ENCODE measurements around the gene OPTC.
"Not testable (repeated sequence)": the region's sequence is repeated elsewhere in the genome, so short reads cannot be mapped to it uniquely, and the experiment has no call there.

Gene OPTC

DNA sequence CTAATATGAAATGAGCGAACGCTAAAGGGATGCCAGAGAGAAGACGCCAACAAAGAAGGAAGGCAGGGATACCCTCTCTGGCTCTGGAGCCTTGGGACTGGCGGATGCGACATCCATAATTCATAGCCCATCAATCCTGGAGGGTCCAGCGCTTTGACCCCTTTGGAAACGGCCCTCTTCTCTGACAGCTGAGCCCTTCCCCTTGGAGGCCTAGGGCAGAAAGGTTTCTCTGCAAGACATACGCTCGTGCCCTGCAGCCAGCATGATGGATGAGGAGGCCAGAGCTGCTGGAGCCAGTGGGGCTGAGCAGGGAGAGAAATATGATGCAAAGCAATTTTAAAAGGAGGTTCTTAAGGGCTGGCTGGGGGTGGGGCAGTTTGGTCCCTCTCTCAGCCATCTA lies 22.2 kb downstream of the OPTC start:
- no peak for DNase-seq
- H3K4me1 ChIP-seq (ENCODE audit: control insufficient read depth, low read depth, low read length): peaks cover 12% of the 10 kb centered on the region

DNA sequence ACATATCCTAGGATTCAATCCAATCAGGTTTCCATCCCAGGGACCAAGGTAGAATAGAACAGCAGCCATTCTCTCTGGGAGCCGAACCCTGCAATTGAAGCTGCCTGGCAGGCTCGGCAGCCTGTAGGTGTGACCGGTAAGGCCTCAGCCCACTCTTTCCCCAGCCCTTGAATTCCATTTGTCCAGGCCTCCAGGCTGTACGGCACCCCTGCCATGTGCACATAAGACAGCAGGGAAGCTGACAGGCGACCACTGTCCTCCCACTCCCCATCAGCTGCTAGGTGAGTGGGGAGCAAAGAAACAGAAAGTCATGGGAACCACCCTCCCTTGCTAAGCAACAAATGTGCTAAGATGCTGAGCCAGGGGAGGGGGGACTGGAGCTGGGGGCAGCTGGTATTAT lies 23.0 kb downstream of the OPTC start:
- H3K4me1 ChIP-seq (ENCODE audit: control insufficient read depth, low read depth, low read length): peaks cover 12% of the 10 kb centered on the region
- no peak overlapping the region for H2BK120ac ChIP-seq (ENCODE audit: low read depth, low read length)
- no peaks in the 10 kb centered on the region for H3K36me3 ChIP-seq (ENCODE audit: control insufficient read depth, insufficient read depth, low read length)
- H3K4me3 ChIP-seq (ENCODE audit: low read length): no peak overlapping the region
- no peak overlapping the region for H3K4me2 ChIP-seq (ENCODE audit: low read length)
- H3K23ac ChIP-seq (ENCODE audit: low read length): no peak overlapping the region
- H4K5ac ChIP-seq (ENCODE audit: low read length): no peak overlapping the region
- no peak overlapping the region for H2AK5ac ChIP-seq (ENCODE audit: low read length)
- H3K79me2 ChIP-seq (ENCODE audit: control insufficient read depth, insufficient read depth, low read length): no peaks in the 10 kb centered on the region
- no peak overlapping the region for H3K27ac ChIP-seq (ENCODE audit: low read depth, low read length)
- H3K18ac ChIP-seq (ENCODE audit: low read length): no peak overlapping the region
- no peak for DNase-seq
- H2BK15ac ChIP-seq (replicated peaks; ENCODE audit: low read depth): no peak overlapping the region
- H4K8ac ChIP-seq (ENCODE audit: low read depth, low read length): no peak overlapping the region
- H3K27me3 ChIP-seq (ENCODE audit: insufficient read depth, low read length, poor library complexity): peaks cover 4% of the 10 kb centered on the region
- no peak overlapping the region for H3K56ac ChIP-seq (ENCODE audit: low read length)
- no peak overlapping the region for H3K4ac ChIP-seq (ENCODE audit: low read depth, low read length)
- H3K79me1 ChIP-seq (ENCODE audit: low read length): no peaks in the 10 kb centered on the region
- no peak overlapping the region for H2BK5ac ChIP-seq (ENCODE audit: low read length)
- no peak overlapping the region for H3K9ac ChIP-seq (ENCODE audit: low read length)
- no CpG with 5 or more reads among the region's 5 CpGs for WGBS (ENCODE audit: extremely low coverage, insufficient coverage, low lambda C conversion rate)

More for the DNA sequence above, 22.2 kb downstream of the OPTC start:
- Histone ChIP-seq H2BK5ac (ENCODE audit: low read length) (no peak overlapping the region), H4K5ac (ENCODE audit: low read length) (no peak overlapping the region), H4K8ac (ENCODE audit: low read depth, low read length) (no peak overlapping the region), H3K36me3 (ENCODE audit: control insufficient read depth, insufficient read depth, low read length) (no peaks in the 10 kb centered on the region), H3K27me3 (ENCODE audit: insufficient read depth, low read length, poor library complexity) (peaks cover 2% of the 10 kb centered on the region), H3K4me2 (ENCODE audit: low read length) (no peak overlapping the region), H3K79me1 (ENCODE audit: low read length) (no peaks in the 10 kb centered on the region), H3K27ac (ENCODE audit: low read depth, low read length) (no peak overlapping the region), H2AK5ac (ENCODE audit: low read length) (no peak overlapping the region), H3K9ac (ENCODE audit: low read length) (no peak overlapping the region), H2BK15ac (replicated peaks; ENCODE audit: low read depth) (no peak overlapping the region), H3K23ac (ENCODE audit: low read length) (no peak overlapping the region), H3K79me2 (ENCODE audit: control insufficient read depth, insufficient read depth, low read length) (no peaks in the 10 kb centered on the region), H3K18ac (ENCODE audit: low read length) (no peak overlapping the region), H3K56ac (ENCODE audit: low read length) (no peak overlapping the region), H2BK120ac (ENCODE audit: low read depth, low read length) (no peak overlapping the region), H3K4ac (ENCODE audit: low read depth, low read length) (no peak overlapping the region), H3K4me3 (ENCODE audit: low read length) (no peak overlapping the region)
- no CpG with 5 or more reads among the region's 9 CpGs for WGBS (ENCODE audit: extremely low coverage, insufficient coverage, low lambda C conversion rate)

DNA sequence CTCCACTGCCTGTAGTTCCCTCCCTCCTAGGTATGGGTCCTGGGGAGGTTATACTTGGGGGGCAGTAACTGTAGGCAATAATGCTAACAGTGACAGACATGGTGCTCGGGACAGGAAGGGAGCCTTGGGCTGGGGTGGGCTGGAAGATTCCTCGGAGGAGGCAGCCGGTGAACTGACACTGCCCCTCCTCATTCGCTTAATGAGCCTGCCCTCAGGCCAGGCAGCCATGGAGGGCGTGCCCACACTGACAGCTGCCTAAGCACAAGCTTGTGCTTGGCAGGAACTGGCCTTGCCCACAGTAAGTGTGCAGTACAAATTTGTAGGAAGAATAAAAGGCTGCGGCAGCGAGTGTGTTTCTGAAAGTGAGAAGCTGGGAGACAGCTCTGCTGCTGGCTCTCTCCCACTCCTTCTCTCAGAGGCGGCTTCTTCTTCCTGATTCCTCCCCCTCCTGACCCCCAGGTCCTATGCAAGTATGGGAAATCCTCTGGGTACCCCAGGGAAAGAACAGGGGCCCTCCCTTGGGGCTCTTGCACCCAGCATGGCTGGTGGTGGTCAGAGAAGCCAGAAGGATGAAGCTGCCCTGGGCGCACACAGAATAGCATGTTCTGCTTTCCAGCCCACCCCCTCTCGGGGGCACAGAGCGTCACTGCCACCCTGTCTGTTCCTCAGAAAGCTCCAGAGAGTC lies 23.6 kb downstream of the OPTC start:
- H3K4me1 ChIP-seq (ENCODE audit: control insufficient read depth, low read depth, low read length): peaks cover 12% of the 10 kb centered on the region
- H3K27ac ChIP-seq (ENCODE audit: low read depth, low read length): no peak overlapping the region
- no CpG with 5 or more reads among the region's 11 CpGs for WGBS (ENCODE audit: extremely low coverage, insufficient coverage, low lambda C conversion rate)

DNA sequence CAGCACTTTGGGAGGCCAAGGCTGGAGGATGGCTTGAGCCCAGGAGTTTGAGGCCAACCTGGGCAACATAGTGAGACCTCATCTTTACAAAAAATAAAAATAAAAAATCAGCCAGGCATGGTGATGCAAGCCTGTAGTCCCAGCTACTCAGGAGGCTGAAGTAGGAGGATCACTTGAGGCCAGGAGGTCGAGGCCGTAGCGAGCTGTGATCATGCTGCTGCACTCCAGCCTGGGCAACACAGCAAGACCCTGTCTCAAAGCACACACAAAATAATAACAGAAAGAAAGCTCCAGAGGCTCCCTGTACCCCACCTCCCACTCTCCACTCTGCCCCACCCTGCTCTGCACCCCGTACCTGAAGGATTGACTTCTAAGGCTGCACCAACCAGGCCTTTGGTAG lies 24.2 kb downstream of the OPTC start:
- not testable (repeated sequence) for H2BK120ac ChIP-seq (ENCODE audit: low read depth, low read length); DNase-seq; H4K5ac ChIP-seq (ENCODE audit: low read length); H3K4me3 ChIP-seq (ENCODE audit: low read length); H2BK15ac ChIP-seq (replicated peaks; ENCODE audit: low read depth); H3K56ac ChIP-seq (ENCODE audit: low read length); H3K79me2 ChIP-seq (ENCODE audit: control insufficient read depth, insufficient read depth, low read length); H2BK5ac ChIP-seq (ENCODE audit: low read length); H3K27me3 ChIP-seq (ENCODE audit: insufficient read depth, low read length, poor library complexity); H3K9ac ChIP-seq (ENCODE audit: low read length); H3K79me1 ChIP-seq (ENCODE audit: low read length); H3K27ac ChIP-seq (ENCODE audit: low read depth, low read length); H4K8ac ChIP-seq (ENCODE audit: low read depth, low read length); H3K18ac ChIP-seq (ENCODE audit: low read length); H3K36me3 ChIP-seq (ENCODE audit: control insufficient read depth, insufficient read depth, low read length); H3K4ac ChIP-seq (ENCODE audit: low read depth, low read length); H3K4me2 ChIP-seq (ENCODE audit: low read length); H3K23ac ChIP-seq (ENCODE audit: low read length)
- WGBS (ENCODE audit: extremely low coverage, insufficient coverage, low lambda C conversion rate): no CpG with 5 or more reads among the region's 4 CpGs
- Histone ChIP-seq H2AK5ac (ENCODE audit: low read length) (peak overlapping the region; percentile 12), H3K4me1 (ENCODE audit: control insufficient read depth, low read depth, low read length) (peaks cover 12% of the 10 kb centered on the region)

More for the DNA sequence above, 23.6 kb downstream of the OPTC start:
- Histone ChIP-seq H3K4ac (ENCODE audit: low read depth, low read length) (no peak overlapping the region), H4K8ac (ENCODE audit: low read depth, low read length) (no peak overlapping the region), H2BK15ac (replicated peaks; ENCODE audit: low read depth) (no peak overlapping the region), H4K5ac (ENCODE audit: low read length) (no peak overlapping the region), H3K36me3 (ENCODE audit: control insufficient read depth, insufficient read depth, low read length) (no peaks in the 10 kb centered on the region), H3K4me2 (ENCODE audit: low read length) (no peak overlapping the region), H2BK5ac (ENCODE audit: low read length) (no peak overlapping the region), H3K9ac (ENCODE audit: low read length) (no peak overlapping the region), H3K23ac (ENCODE audit: low read length) (no peak overlapping the region), H3K18ac (ENCODE audit: low read length) (no peak overlapping the region), H3K79me1 (ENCODE audit: low read length) (no peaks in the 10 kb centered on the region), H3K56ac (ENCODE audit: low read length) (no peak overlapping the region), H3K27me3 (ENCODE audit: insufficient read depth, low read length, poor library complexity) (peaks cover 4% of the 10 kb centered on the region), H3K79me2 (ENCODE audit: control insufficient read depth, insufficient read depth, low read length) (no peaks in the 10 kb centered on the region), H3K4me3 (ENCODE audit: low read length) (no peak overlapping the region), H2BK120ac (ENCODE audit: low read depth, low read length) (no peak overlapping the region), H2AK5ac (ENCODE audit: low read length) (no peak overlapping the region)
- peak; percentile 53 for DNase-seq

DNA sequence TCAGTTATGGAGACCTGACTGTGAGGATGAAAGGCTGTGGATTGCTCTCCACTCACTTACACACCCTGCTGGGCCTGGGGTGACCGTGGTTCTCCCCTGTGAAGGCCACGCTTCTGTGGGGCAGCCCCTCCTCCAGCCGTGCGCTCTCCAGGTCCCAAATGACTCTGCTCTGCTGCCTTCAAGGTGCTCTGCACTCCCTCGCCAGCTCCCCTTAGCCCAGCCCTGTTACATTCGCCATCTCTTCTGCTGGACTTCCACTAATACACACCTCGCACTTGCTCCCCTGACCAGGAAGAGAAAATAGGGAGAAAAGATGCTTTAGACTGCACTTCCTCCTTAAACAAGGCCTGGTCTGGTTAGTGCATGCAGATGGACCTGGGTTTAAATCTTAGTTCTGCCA lies 24.6 kb downstream of the OPTC start:
- no CpG with 5 or more reads among the region's 7 CpGs for WGBS (ENCODE audit: extremely low coverage, insufficient coverage, low lambda C conversion rate)

More for the DNA sequence above, 24.6 kb downstream of the OPTC start:
- H3K27ac ChIP-seq (ENCODE audit: low read depth, low read length): no peak overlapping the region
- H2AK5ac ChIP-seq (ENCODE audit: low read length): peak overlapping the region; percentile 12
- no peaks in the 10 kb centered on the region for H3K79me1 ChIP-seq (ENCODE audit: low read length)
- no peak overlapping the region for H4K5ac ChIP-seq (ENCODE audit: low read length)
- no peak overlapping the region for H2BK15ac ChIP-seq (replicated peaks; ENCODE audit: low read depth)
- no peaks in the 10 kb centered on the region for H3K79me2 ChIP-seq (ENCODE audit: control insufficient read depth, insufficient read depth, low read length)
- H3K4ac ChIP-seq (ENCODE audit: low read depth, low read length): no peak overlapping the region
- H4K8ac ChIP-seq (ENCODE audit: low read depth, low read length): no peak overlapping the region
- no peak overlapping the region for H3K18ac ChIP-seq (ENCODE audit: low read length)
- no peak overlapping the region for H3K56ac ChIP-seq (ENCODE audit: low read length)
- no peak overlapping the region for H2BK5ac ChIP-seq (ENCODE audit: low read length)
- H3K4me3 ChIP-seq (ENCODE audit: low read length): no peak overlapping the region
- DNase-seq: no peak
- H3K23ac ChIP-seq (ENCODE audit: low read length): no peak overlapping the region
- no peak overlapping the region for H3K4me2 ChIP-seq (ENCODE audit: low read length)
- peaks cover 12% of the 10 kb centered on the region for H3K4me1 ChIP-seq (ENCODE audit: control insufficient read depth, low read depth, low read length)
- H3K36me3 ChIP-seq (ENCODE audit: control insufficient read depth, insufficient read depth, low read length): no peaks in the 10 kb centered on the region
- peaks cover 4% of the 10 kb centered on the region for H3K27me3 ChIP-seq (ENCODE audit: insufficient read depth, low read length, poor library complexity)
- H2BK120ac ChIP-seq (ENCODE audit: low read depth, low read length): no peak overlapping the region
- no peak overlapping the region for H3K9ac ChIP-seq (ENCODE audit: low read length)
